Activated naive CD8-positive, alpha-beta T cell treated with anti-CD3 and anti-CD28 coated beads for 36 hours (primary cell): Measurements from ENCODE around the gene CLDN34. TPM values are rescaled to one million over a fixed set of nuclear protein-coding genes. Genes with fewer than 3 reads are reported as not detected.

Experiments used
- DNase-seq: peaks from one replicate; pipeline ENCODE4 v3.0.0; 2021
- H3K27ac Mint-ChIP-seq: one replicate; pipeline ENCODE4 v1.8.0; 2022; ENCODE audit warnings: mild to moderate bottlenecking, moderate library complexity, mixed read lengths
- H3K27me3 Mint-ChIP-seq: one replicate; pipeline ENCODE4 v1.8.0; 2022; ENCODE audit warnings: mild to moderate bottlenecking, mixed read lengths
- H3K36me3 Mint-ChIP-seq: one replicate; pipeline ENCODE4 v1.8.0; 2021; ENCODE audit warnings: mild to moderate bottlenecking, mixed read lengths
- H3K4me1 Mint-ChIP-seq: one replicate; pipeline ENCODE4 v1.8.0; 2021; ENCODE audit warnings: mixed read lengths
- H3K4me3 Mint-ChIP-seq: one replicate; pipeline ENCODE4 v1.8.0; 2022; ENCODE audit warnings: mild to moderate bottlenecking, moderate library complexity, mixed read lengths
- H3K9me3 Mint-ChIP-seq: one replicate; pipeline ENCODE4 v1.8.0; 2022; ENCODE audit warnings: mixed read lengths
- total RNA-seq, 2 experiments: library from RNA; stranded (reverse); gene quantifications; one replicate each; pipeline ENCODE4 v1.2.3, GENCODE V29; 2021

CLDN34 gene
- total RNA-seq, 2 experiments from 2014 or later = not detected

- Mint-ChIP-seq H3K27ac (no peak overlapping the region), H3K36me3 (no peaks in the 10 kb centered on the region), H3K27me3 (peaks cover 4% of the 10 kb centered on the region), H3K4me1 (peaks cover 12% of the 10 kb centered on the region), H3K4me3 (no peak overlapping the region), H3K9me3 (no peaks in the 10 kb centered on the region)
- DNase-seq = no peak
These were observed 34.3 kb downstream of the CLDN34 start for GRCh38 chrX:10001496-10001895.

GRCh38 chrX:10004832-10005475 lies 37.8 kb downstream of the CLDN34 start:
- Mint-ChIP-seq H3K9me3 (no peaks in the 10 kb centered on the region), H3K4me3 (no peak overlapping the region)

DNA sequence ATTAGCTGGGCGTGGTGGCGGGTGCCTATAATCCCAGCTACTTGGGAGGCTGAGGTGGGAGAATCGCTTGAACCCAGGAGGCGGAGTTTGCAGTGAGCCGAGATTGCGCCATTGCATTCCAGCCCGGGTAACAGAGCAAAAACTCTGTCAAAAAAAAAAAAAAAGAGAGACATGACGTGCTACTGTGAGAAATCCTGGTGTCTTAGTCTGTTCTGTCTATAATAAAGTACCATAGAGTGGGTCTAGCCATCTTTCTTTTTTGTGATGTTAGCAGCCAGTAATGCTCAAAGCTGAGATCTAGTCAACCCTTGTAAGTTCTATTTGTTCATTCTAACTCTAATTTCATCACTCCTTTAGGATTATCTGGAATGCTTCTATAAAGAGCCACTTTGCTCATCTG lies 38.9 kb downstream of the CLDN34 start:
- Mint-ChIP-seq H3K27ac (no peak overlapping the region), H3K27me3 (peaks cover 4% of the 10 kb centered on the region), H3K4me3 (no peak overlapping the region), H3K4me1 (peaks cover 13% of the 10 kb centered on the region), H3K9me3 (no peaks in the 10 kb centered on the region), H3K36me3 (no peaks in the 10 kb centered on the region)
- no peak for DNase-seq

More at GRCh38 chrX:10004832-10005475, 37.8 kb downstream of the CLDN34 start:
- Mint-ChIP-seq H3K27ac (no peak overlapping the region), H3K27me3 (peaks cover 4% of the 10 kb centered on the region), H3K36me3 (no peaks in the 10 kb centered on the region), H3K4me1 (peaks cover 5% of the 10 kb centered on the region)
- DNase-seq = no peak

DNA sequence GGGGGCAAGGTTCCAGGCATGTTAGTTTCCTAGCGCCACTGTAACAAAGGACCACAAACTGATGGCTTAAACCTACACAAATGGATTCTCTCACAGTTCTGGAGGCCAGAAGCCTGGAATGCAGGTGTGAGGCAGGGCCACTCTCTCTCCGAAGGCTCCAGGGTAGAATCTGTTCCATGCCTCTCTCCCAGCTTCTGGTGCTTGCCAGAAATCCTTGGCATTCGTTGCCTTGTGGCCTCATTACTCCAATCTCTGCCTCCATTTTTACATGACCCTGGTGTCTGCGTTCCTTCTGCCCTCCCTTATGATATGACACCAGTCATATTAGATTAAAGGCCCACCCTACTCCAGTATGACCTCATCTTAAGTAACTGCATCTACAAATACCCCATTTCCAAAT lies 39.6 kb downstream of the CLDN34 start:
- Mint-ChIP-seq H3K4me3 (no peak overlapping the region), H3K4me1 (peaks cover 20% of the 10 kb centered on the region), H3K36me3 (no peaks in the 10 kb centered on the region), H3K27ac (no peak overlapping the region), H3K9me3 (no peaks in the 10 kb centered on the region), H3K27me3 (peaks cover 4% of the 10 kb centered on the region)
- no peak for DNase-seq

DNA sequence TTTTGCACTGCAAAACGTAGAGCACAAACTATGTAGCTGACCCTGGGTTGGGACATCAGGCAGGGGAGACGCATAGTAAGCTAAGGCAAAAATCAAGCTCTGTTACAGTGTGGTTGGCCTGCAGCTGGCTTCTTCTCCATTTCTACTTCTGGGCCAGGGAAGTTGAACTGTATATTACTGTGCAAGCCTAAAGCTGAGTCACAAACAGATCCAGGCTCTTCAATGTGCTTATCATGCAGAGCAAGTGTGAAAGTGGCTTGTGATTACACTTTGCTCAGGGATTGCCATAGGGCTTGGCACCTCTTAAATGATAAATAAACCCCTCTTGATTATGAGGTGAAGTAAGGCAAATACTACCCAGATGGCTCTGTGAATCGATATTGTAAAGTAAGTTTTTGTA lies 40.5 kb downstream of the CLDN34 start:
- Mint-ChIP-seq H3K9me3 (no peaks in the 10 kb centered on the region), H3K36me3 (no peaks in the 10 kb centered on the region), H3K4me1 (peaks cover 22% of the 10 kb centered on the region), H3K27me3 (peaks cover 4% of the 10 kb centered on the region), H3K4me3 (no peak overlapping the region), H3K27ac (no peak overlapping the region)
- no peak for DNase-seq

- Mint-ChIP-seq H3K27ac (no peak overlapping the region), H3K4me3 (no peak overlapping the region), H3K36me3 (no peaks in the 10 kb centered on the region), H3K9me3 (no peaks in the 10 kb centered on the region), H3K4me1 (peaks cover 28% of the 10 kb centered on the region), H3K27me3 (peaks cover 8% of the 10 kb centered on the region)
- DNase-seq = no peak
These were observed 41.4 kb downstream of the CLDN34 start for GRCh38 chrX:10008483-10009056.

GRCh38 chrX:10009741-10010140 lies 42.6 kb downstream of the CLDN34 start:
- H3K36me3 Mint-ChIP-seq = no peaks in the 10 kb centered on the region
- no peaks in the 10 kb centered on the region for H3K9me3 Mint-ChIP-seq
- H3K4me1 Mint-ChIP-seq = peaks cover 23% of the 10 kb centered on the region
- no peak for DNase-seq
- peaks cover 8% of the 10 kb centered on the region for H3K27me3 Mint-ChIP-seq
- H3K4me3 Mint-ChIP-seq = no peak overlapping the region
- no peak overlapping the region for H3K27ac Mint-ChIP-seq

DNA sequence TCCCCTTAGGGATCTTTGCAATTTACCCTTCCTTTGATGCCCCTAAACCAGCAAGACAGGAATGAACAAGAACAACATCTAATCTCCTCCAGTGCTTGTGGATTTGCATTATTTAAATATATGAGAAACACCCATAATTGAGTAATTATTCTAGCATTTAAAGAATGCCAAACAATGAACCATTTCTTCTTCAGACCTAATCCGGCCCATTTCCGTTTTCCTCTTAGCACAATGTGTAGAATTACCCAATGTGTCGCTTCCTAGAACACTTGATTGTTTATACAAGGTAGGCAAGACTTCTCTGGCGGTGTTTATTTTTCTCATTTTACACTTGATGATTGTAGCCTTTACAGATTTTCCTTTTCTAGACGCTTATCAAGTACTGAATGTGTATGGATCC lies 43.5 kb downstream of the CLDN34 start:
- H3K36me3 Mint-ChIP-seq = no peaks in the 10 kb centered on the region
- H3K4me3 Mint-ChIP-seq = no peak overlapping the region
- peaks cover 23% of the 10 kb centered on the region for H3K4me1 Mint-ChIP-seq
- H3K9me3 Mint-ChIP-seq = no peaks in the 10 kb centered on the region
- H3K27me3 Mint-ChIP-seq = peaks cover 4% of the 10 kb centered on the region
- H3K27ac Mint-ChIP-seq = peak overlapping the region; percentile 16
- no peak for DNase-seq

DNA sequence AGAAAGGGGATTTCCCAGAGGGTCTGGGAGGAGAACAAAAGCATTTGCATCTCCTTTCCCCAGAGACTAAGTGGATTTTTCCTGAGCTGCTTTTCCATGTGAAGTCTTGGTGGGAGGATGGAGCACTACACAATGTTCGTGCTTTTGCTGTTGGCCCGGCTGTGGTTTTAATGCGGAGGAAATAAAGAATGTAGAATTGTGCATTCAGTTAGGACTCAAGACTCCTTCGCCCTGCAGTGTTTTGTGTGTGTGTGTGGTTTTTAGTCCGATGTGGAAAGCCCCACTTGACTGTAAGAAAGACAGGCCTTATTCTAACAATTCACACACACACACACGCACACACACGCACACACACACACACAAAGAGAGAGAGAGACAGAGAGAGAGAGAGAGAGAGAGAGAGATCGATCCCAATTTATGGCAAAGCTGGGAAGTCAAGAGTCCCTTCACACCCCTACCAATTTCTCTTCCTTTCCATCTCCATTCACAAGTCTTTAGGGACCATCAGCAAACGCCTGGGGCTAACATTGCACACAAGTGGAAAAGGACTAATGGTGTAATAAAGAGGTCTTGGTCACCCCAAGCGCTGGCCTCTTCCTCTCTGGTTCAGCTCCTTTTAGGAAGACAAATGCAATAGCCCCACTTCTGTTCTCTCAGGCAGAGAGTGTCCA lies 44.2 kb downstream of the CLDN34 start:
- H3K9me3 Mint-ChIP-seq = no peaks in the 10 kb centered on the region
- H3K4me1 Mint-ChIP-seq = peaks cover 23% of the 10 kb centered on the region
- H3K27ac Mint-ChIP-seq = peak overlapping the region; percentile 86
- no peak for DNase-seq
- H3K27me3 Mint-ChIP-seq = peaks cover 4% of the 10 kb centered on the region
- H3K4me3 Mint-ChIP-seq = peak overlapping the region; percentile 37
- no peaks in the 10 kb centered on the region for H3K36me3 Mint-ChIP-seq

DNA sequence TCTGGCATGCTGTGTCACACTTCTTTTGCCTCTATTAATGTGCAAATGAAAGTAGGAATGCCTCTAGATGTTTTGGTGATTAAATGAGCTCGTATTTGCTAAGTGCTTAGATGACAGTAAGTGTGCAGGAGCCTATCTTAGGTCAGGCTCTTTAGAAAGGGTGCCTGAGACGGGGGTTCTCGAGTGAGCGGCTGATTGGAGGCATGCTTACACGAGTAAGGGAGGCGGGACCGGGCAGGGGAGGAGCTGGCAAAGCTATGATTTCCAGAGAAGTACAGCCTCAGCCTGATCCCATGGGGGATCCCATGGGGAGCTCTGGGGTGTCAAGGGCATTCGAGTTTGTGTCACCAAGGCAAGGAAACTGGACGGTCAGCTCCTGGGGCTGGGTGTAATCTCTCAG lies 44.8 kb downstream of the CLDN34 start:
- Mint-ChIP-seq H3K27me3 (peaks cover 4% of the 10 kb centered on the region), H3K9me3 (no peaks in the 10 kb centered on the region), H3K4me3 (no peak overlapping the region), H3K27ac (peak overlapping the region; percentile 86), H3K36me3 (peaks cover 3% of the 10 kb centered on the region), H3K4me1 (peaks cover 26% of the 10 kb centered on the region)
- DNase-seq = no peak

DNA sequence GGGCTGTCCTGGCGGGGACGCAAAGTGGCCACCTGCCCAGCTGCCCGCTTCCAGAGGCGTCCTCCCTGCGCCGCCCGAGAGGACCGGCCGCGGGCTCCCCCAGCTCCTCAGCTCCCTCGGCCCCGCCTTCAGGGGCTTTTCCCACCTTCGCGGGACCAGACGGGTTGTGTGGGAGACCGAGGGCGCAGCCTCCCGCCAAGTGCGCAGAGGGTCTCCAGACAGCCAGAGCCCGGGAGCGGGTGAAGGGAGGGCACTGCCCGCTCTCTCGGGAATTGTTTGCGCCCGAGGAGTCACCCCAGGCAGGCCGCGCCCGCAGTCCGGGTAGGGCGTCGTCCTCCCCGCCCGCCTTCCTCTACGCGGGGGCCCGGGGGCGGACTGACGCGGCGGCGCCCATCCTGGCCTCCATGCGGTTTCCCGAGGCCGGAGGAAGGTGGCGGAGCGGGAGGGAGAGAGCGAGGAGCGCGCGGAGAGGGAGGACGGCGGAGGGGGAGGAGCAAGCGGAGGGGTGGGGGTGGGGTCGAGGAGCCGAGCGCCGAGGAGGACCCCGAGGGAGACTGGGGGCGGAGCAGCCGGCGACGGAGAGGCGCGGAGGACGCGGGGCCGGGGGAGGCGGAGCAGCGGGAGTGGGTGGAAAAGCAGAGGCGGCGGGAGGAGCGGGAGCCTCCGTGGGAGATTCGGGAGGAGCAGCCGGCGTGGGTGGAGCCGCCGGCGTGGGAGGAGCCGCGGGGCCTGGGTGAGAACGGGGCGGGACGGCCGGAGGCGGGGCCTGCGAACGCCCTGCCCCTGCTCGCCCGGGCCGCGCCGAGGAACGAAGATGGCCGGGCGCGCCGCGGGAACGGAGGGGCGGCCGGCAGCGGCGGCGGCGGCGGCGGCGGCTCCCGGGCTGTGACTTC lies 47.5 kb downstream of the CLDN34 start:
- peaks cover 4% of the 10 kb centered on the region for H3K27me3 Mint-ChIP-seq
- H3K36me3 Mint-ChIP-seq = peaks cover 5% of the 10 kb centered on the region
- peak overlapping the region; percentile 34 for H3K27ac Mint-ChIP-seq
- peak overlapping the region; percentile 79 for H3K4me3 Mint-ChIP-seq
- no peaks in the 10 kb centered on the region for H3K9me3 Mint-ChIP-seq
- peaks cover 27% of the 10 kb centered on the region for H3K4me1 Mint-ChIP-seq
- DNase-seq = peak; percentile 75

- no peak overlapping the region for H3K27ac Mint-ChIP-seq
- no peak overlapping the region for H3K4me3 Mint-ChIP-seq
These were observed 48.2 kb downstream of the CLDN34 start for GRCh38 chrX:10015355-10015722.

GRCh38 chrX:10015723-10016518 lies 48.8 kb downstream of the CLDN34 start:
- H3K27me3 Mint-ChIP-seq = peaks cover 4% of the 10 kb centered on the region
- peak; percentile 20 for DNase-seq
- peaks cover 21% of the 10 kb centered on the region for H3K4me1 Mint-ChIP-seq
- H3K9me3 Mint-ChIP-seq = no peaks in the 10 kb centered on the region
- H3K4me3 Mint-ChIP-seq = peak overlapping the region; percentile 79
- peaks cover 5% of the 10 kb centered on the region for H3K36me3 Mint-ChIP-seq
- H3K27ac Mint-ChIP-seq = no peak overlapping the region

More at GRCh38 chrX:10015355-10015722, 48.2 kb downstream of the CLDN34 start:
- Mint-ChIP-seq H3K4me1 (peaks cover 27% of the 10 kb centered on the region), H3K36me3 (peaks cover 5% of the 10 kb centered on the region), H3K27me3 (peaks cover 4% of the 10 kb centered on the region), H3K9me3 (no peaks in the 10 kb centered on the region)
- DNase-seq = peak; percentile 16

DNA sequence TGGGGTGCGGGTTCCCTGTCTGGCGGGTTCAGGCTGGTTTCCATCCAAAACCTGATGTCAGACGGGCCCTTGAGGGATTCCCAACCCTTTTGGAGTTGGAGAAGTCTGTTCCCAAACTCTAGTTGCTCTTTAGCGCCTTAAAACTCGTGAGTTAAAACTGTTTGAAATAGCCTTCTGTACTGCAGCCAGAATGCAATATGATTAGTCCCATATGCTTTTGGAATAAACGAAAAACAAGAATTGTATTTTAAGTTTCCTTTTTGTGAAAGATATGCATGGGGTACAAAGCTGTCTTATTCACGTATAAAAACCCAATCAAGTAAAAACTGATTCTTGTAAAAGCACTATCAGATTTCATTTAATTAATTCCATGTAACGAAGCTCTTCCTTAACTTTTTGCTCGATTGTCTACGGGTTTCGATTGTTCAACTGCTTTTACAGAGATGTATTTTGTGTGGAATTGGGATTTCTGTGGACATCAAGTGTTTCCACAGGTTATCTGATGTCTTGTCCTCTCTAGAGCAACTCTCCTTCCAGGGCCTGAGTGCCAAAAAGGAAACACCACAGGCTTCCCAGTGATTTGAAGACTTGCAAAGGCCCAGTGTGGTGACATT lies 49.5 kb downstream of the CLDN34 start:
- peaks cover 4% of the 10 kb centered on the region for H3K27me3 Mint-ChIP-seq
- H3K4me3 Mint-ChIP-seq = peak overlapping the region; percentile 79
- H3K27ac Mint-ChIP-seq = no peak overlapping the region
- no peak for DNase-seq
- no peaks in the 10 kb centered on the region for H3K9me3 Mint-ChIP-seq
- peaks cover 7% of the 10 kb centered on the region for H3K36me3 Mint-ChIP-seq
- H3K4me1 Mint-ChIP-seq = peaks cover 17% of the 10 kb centered on the region
